GM18517 (cell line): ENCODE results near the gene HOXD13.

Source experiments
- ATAC-seq: cut with Tn5 transposase; IDR thresholded peaks from one replicate; pipeline ENCODE4 v1.9.1; 2021; ENCODE audit warnings: mild to moderate bottlenecking, moderate library complexity; ENCODE audit not compliant: unreplicated experiment

The HOXD13 gene

DNA sequence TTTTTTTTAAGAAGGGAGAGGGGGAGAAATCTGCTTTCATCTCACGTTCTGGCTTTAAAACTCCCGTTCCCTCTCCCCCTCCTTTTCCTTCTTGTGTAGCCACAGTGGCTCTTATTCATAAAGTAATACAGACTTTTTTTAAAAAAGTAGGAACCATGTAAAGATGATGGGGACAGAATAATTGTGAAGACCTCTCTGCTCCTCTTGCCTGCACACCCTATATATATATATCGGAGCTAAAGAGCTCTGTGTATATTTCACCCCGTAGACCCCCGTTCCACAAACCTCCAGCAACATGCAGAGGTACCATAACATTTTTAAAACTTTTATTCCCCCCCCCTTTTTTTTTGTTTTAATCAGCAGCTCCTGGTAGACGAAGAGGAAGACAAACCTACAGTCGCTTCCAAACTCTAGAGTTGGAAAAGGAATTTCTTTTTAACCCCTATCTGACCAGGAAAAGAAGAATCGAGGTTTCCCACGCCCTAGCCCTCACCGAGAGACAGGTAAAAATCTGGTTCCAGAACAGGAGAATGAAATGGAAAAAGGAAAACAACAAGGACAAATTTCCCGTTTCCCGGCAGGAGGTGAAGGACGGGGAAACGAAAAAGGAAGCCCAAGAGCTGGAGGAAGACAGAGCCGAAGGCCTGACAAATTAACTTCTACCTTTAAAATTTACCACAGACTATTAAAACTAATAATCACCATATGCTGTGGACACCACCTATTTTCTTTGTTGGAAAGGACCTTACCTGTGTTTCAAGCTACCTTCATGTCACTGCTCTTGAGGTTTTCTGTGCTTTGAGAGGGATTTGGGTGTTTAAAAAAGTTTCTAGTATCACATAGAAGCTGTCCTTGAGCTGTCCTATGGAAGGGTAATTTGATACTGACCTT lies 38.7 kb downstream of the HOXD13 start:
- ATAC-seq: no peak

GRCh38 chr2:176131848-176132158 lies 39.3 kb downstream of the HOXD13 start:
- ATAC-seq: no peak

- ATAC-seq: no peak
These were observed 40.0 kb downstream of the HOXD13 start for GRCh38 chr2:176132205-176133171.

DNA sequence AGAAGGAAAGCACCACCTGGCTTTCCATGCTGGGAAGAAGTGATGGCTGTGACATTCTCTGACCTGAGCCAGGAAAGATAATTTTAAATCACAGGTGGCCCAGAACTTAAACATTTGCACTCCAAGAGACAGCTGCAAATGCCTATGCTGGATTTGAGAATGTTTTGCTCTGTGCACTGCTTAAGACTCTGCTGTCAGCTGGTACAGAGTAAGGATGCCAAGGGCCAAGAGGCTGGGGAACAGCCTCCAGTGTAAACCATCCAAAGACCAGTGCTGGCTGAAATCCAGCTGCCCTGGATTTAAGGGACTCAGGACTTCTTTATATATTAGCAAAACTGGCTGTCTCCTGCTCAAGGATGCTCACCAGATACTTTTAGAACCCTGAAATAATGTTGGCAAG lies 40.9 kb downstream of the HOXD13 start:
- no peak for ATAC-seq

DNA sequence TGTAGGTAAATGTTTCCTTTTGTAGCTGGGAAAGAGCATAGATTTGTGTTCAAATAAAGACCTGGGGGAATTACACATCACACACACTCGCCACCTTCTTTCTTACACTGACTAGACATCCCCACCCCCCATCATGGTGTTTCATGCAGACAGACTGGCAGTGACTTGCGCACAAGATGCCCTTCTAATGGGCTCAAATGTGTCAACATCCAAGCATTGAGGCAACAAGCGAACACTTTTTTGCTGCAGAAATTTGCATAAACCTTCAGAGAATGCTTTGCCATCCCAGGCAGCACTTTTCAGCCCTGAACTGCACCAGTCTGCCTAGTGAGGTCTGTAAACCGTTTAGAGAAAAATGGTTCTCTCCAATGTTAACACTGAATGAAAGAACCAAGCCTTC lies 41.5 kb downstream of the HOXD13 start:
- ATAC-seq: no peak

GRCh38 chr2:176135035-176135440 lies 42.5 kb downstream of the HOXD13 start:
- ATAC-seq: no peak

- no peak for ATAC-seq
These were observed 44.1 kb downstream of the HOXD13 start for GRCh38 chr2:176136374-176137251.

- ATAC-seq: no peak
These were observed 44.7 kb downstream of the HOXD13 start for GRCh38 chr2:176137252-176137580.

GRCh38 chr2:176137906-176138305 lies 45.4 kb downstream of the HOXD13 start:
- ATAC-seq: no peak

DNA sequence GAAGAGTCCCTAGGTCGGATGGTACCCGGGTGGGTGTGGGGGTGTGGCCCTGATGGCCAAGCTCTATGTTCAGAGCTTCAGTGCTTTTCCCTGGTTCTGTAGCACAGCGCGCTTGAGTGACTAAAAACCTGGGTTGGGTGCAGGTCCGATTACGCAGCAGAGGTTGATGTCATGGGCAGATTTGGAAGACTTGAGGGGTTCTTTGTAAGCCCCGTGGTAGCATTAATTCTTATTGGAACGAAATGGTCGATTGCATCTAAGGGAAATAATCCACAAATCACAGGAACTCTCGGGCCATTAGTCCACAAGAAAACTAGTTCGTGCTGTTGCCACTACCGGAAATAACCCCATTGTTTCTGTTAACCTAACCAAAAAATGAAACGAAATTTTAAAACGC lies 46.0 kb downstream of the HOXD13 start:
- no peak for ATAC-seq

DNA sequence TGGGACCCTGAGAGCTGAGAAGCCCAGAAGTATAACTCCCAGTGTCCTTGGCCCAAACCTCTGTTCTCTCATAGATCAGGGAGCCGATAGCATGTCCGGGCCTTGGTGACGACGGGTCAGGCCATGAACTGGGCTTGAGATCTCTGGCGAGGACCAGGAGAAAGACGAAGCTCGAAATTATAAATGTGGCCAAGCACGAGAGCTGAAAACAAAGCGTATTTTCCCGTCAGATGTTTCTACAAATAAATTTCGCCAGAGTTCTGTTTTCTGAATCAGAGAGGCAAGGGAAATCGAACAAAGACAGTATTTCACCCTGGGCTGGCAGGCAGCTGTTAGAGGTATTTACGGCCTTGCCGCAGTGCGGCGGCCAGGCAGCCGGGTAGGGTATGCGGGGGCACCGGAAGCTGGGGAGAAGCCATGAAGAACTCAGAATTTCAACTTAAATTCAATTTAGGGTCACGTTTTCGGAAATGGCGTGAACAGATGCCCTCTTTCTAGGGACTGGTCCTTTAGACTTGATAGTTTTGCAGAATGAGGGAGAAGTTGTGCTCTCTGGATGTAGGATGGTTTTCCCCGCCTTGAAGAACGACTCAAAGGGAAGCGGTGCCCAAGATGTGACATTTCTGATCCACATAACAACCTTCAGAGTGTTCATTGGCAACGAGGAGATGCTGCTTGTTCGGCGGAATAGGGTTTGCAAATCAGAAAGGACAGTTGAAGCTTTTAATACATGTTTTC lies 46.6 kb downstream of the HOXD13 start:
- no peak for ATAC-seq

- peak; percentile 14 for ATAC-seq
These were observed 47.4 kb downstream of the HOXD13 start for GRCh38 chr2:176139661-176140512.

GRCh38 chr2:176140513-176141317 lies 48.2 kb downstream of the HOXD13 start:
- ATAC-seq: peak; percentile 86

- ATAC-seq: no peak
These were observed 49.8 kb downstream of the HOXD13 start for GRCh38 chr2:176142281-176142680.
